Right kidney (tissue), 1 donor: ENCODE results near the gene E2F1.

Source experiments
- DNase-seq: peaks from one replicate; pipeline ENCODE4 v3.0.0-alpha.2; 2016

The E2F1 gene

DNA sequence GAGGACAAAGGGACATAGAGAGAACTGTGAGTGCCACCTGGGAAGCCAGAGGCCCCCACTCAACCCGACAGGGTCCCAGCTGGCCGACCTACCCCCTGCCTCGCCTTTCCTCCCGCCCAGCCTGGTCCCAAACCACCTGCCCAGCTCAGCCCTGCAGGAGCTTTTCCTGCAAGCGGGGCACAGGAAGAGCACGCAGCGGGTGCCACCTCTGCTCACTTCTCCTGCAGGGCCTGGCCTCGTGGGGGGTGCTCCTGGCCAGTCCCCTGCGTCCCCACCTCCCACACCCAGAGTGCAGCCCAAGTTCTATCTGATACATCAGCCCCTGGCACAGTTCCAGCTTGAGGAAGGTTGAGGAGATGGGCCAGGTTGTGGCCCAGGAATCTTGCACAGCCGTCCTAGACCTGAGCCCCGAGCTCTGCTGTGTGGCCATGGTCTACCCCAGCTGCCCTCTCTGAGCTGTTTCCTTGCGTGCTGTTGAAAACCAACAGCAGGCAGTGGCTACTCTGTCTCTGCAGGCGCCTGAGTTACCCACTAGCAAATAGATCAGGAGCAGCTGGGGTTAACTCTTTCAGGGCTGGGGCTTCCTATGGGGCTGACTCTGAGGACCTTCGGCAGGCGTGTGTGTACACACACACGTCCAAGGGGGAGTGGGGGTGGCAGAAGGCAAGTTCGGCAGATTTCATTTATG, 13.6 kb downstream of the E2F1 start:
- no peak for DNase-seq

DNA sequence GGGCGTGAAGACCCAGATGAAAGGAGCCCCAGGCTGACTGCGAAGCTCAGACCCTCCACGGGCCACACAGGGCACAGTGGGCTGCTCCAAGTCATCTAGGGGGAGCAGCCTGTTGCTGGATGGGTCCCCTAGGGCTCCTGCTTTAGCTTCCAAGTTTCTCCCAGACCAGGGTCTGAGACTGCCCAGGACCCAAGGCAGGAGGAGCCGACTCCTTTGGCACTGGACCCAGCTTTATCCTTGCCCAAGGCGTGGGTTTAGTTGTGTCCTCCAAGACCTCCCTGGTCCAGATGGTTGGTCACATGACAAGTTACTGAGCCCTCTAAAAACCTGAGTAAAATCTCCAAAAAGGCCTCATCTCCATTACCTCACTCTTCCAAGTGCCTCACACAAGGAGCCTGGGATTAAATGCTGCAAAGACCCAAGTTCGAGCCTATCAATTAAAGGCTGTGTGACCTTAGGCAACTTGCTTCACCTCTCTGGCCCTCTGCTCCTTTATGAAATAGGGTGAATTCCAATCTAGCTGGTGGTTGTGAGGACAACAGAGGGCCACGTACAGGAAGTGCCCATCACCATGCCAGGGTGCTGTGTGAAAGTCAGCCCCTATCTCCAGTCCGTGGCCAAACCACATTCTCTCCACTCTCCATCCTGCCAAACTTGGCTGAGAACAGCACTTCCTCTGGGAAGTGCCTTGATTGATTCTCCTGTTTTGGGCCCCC, 14.5 kb downstream of the E2F1 start:
- no peak for DNase-seq

DNA sequence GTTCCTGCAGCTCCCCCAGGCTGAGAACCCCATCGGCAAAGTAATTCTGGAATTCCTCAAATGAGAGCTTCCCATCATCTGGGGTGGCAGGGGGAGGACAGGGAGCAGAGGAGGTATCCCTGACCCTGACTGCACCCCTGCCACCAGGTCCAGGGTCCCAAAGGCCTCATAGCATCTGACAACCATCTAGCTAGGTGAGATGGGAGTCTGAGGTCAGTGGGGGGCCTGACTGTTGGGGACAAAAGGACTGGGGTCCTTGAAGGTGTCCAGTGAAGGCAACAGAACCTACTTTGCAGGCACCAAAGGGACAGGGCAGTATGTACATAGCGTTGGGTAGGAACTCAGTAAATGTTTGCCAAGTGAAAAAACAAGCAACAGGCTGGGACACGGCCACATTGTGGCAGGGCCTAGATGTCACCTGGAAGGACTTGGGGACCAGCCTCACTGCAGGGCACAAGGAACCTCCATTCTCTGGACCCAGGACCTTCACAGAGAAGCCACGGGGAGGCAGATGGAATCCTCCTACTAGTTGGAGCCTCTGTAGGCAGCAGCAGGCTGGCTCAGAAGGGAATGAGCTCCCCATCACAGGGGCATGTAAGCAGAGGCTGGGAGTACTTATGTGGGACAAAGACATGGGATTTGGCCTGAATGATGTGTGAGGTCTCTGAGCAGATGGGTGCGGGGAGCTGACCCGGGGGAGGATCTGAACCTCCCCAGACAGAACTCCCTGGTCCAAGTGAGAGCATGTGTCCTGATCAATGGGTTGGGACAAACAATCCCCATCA, 15.3 kb downstream of the E2F1 start:
- DNase-seq: no peak

DNA sequence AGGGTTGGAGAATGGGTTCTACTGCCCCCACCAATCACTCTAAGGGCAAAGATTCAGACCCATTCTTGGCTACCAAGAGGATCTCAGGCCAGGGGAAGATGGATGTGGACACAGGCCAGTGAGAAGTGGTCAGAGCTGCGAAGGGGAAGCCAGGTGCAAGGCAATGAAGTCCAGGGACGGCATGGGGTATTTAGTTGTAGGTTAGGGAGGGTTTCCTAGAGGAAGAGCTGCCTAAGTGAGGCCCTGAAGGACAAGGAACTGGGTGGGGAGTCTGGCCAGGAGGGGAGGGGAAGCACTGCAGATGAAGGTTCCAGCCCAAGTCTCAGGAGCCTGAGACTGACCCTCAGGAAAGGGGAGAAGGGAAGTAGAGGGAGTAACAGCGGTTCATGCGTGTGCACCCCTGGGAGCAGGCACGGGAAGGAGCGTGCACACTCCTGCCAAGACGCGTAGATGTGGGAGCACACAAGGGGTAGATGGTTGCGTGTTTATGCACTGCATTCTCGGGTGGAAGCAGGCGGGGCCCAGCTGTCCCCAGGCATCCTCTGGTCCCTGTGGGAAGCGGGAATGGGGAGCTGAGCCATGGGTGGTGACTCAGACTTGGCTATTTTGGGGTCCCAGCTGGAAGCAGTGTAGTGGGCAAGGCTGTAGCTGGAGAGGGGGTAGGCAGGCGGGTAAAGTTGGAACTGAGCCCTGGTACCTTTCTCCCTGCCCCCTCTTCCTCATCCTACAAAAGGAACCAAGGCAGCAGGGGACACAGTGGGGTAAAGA, 16.1 kb downstream of the E2F1 start:
- DNase-seq: no peak

DNA sequence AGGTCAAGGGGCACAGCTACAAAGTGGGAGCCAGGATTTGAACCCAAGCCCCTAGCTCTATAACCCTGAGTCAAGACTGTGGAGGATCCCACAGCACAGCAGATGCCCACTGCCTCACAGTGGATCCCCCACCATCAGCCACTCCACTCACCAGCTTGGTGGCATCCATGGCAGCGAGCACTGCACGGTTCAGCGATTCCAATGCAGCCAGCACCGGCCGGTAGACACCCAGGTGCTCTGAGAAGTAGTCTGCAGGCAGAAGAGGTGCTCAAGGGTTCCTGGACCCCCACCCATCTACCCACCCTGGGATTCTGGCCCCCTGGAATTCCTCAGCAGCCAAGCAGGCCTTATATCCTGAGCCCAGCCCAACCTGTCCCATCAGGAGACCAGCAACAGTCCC, 17.0 kb downstream of the E2F1 start:
- no peak for DNase-seq

DNA sequence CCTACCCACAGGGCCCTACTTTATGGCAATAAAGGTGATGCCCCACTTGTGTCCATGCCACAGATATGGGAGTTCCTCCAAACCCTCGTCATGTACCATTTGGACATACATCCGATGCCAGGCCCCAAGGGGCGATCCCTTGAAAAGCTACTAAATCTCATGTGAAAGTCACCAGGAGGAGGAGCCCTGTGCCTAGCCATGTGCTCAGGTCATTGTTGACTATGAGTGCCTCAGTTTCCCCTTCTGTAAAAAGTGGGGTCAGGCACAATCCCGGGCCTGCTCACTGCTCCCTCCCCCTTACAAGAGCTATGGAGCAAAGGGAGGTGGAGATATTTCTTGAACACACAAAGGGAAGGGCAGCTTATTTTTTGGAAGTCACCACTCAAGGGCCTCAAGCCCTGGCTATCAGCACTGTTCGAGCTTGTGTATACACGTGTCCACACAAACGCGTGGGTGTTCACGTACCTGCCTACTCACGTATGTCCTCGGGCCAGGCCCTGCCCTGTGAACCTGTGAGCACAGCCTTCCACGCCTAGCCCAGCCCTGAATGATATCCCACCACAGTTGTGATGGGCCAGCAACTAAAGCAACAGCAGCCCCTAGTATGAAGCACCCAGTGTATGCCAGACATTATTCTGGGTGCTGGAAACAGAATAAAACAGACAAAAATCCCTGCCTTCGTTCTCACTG, 17.6 kb downstream of the E2F1 start:
- DNase-seq: no peak

DNA sequence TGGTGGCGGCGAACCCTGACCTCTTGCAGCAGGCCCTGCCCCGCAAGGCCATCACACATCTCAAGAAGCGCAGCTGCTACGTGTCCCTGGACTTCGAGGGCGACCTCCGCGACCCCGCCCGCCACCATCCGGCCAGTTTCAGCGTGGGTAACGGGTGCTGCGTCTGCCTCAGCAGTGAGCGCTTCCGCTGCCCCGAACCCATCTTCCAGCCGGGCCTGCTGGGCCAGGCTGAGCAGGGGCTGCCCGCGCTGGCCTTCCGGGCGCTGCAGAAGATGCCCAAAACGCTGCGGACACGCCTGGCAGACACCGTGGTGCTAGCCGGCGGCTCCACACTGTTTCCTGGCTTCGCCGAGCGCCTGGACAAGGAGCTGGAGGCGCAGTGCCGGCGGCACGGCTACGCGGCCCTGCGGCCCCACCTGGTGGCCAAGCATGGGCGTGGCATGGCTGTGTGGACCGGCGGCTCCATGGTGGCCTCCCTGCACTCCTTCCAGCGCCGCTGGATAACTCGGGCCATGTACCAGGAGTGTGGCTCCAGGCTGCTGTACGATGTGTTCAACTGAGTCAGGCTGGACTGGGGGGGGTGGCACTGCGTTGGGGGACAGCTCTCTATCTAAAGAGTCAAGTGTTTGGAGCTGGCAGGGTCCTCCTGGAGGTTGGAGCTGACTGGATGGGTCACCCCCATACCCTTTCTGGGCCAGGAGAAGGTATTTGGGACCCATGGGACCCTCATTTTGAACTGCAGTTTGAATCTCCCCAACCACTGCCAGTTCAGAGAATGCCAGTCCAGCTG, 18.3 kb downstream of the E2F1 start:
- DNase-seq: peak; percentile 86

DNA sequence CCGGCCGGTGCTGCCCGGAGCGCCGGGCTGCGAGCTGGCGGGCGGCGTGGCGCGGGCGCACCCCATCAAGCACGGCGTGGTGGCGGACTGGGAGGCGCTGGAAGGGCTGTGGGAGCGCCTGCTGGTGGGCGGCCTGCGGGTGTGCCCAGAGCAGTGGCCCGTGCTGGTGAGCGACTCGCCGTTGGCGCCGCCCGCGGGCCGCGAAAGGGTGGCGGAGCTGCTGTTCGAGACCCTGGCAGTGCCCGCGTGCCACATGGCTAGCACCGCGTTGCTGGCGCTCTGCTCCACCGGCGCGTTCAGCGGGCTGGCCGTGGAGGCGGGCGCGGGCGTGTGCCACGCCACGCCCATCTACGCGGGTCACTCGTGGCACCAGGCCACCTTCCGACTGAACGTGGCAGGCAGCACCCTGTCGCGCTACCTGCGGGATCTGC, 18.9 kb downstream of the E2F1 start:
- DNase-seq: no peak

DNA sequence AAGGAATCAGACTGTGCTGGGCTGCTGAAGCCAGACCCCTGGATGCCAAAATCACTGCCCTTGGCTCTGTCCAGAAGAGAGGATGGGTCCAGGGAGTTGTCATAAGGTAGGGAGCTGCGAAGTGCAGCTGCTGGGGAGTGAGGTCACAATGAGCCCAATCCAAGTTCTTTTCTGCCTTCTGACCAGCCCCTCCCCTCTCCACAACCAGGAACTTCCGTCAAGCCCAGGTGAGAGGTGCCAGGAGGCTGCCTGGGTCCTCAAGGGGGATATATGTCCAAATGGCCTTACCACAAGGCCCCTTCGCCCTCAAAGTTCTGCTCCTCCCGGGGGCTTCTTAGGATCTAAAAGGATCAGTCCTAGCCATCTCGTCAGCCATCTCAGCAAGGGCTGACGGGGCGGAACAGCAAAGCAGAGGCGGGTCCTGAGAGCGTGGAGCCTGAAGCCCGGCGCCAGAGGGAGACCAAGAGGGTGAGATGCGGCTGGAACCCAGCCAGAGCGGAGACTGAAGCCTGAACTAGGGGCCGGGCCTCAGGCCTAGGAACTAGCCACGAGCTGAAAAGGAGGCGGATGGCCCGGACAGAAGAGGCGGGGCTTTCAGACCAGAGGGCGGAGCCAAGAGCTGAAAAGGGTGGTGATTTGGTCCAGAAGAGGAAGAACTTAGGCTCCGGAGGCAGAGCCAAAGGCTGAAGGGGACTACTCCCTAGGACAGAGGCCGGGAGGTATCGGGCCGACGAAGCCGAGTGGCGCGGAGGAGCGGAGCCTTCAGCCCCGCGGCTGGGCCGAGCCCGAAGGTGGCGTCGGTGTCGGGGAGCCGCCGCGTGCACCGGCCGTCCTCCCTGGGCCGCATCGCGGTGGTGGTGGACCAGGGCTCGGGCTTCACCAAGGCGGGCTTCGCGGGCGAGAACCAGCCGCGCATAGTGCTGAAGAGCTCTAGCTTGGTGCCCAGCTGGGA, 19.6 kb downstream of the E2F1 start, which contains the start of gene ACTL10:
Gene ACTL10 (plus strand): TSS at position 651 of the 952 bp plus-strand sequence. CDS start 555 bp downstream, outside the sequence.
- DNase-seq: peak; percentile 95

DNA sequence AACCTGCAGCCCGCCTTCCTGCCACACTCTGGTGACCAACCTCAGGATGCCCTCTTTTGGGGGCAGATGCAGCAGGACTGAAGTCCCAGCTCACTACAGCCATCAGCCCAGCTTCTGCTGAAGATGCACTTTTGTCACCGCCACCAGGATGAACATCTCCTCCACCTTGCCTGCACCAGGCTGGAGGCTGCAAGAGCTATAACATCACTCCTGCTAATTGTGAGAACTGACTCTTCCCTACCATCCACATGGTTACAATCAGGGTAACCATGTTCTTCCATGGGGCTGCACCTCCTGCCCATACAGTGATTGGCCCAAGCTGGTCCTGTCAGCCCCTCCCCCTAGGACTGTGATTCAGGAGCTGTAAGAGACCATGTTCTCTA, 21.4 kb downstream of the E2F1 start:
- no peak for DNase-seq

DNA sequence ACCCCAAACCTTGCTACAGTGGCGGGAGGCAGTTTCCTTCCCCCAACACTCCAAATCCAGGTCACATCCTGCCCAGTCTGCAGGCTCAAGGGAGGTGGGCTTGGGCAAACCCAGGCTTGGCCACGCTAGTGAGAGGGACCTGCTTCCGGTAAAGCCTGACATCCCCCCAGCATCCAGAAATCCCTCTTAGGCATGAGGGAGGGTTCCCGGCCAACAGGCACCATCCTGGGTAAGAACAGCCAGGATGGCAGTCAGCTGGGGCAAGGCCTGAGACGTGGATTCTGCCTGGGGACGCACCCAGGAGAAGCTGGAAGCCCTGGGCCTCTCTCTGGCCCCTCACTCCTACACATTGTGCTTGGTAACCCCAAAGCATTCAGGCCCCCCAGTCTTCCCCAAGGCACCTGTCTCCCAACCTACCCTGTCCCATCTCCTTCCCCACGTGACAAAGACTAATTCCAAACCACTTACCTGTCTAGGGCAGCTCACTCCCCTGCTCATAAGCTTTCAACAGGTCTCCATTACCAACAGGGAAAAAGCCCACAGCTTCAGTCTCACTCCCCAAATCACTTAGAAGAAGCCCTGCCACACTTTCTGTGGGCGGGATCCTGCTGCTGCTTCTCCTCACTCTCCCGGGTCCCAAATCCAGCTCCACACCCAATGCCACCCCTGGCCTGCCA, 22.0 kb downstream of the E2F1 start:
- no peak for DNase-seq

DNA sequence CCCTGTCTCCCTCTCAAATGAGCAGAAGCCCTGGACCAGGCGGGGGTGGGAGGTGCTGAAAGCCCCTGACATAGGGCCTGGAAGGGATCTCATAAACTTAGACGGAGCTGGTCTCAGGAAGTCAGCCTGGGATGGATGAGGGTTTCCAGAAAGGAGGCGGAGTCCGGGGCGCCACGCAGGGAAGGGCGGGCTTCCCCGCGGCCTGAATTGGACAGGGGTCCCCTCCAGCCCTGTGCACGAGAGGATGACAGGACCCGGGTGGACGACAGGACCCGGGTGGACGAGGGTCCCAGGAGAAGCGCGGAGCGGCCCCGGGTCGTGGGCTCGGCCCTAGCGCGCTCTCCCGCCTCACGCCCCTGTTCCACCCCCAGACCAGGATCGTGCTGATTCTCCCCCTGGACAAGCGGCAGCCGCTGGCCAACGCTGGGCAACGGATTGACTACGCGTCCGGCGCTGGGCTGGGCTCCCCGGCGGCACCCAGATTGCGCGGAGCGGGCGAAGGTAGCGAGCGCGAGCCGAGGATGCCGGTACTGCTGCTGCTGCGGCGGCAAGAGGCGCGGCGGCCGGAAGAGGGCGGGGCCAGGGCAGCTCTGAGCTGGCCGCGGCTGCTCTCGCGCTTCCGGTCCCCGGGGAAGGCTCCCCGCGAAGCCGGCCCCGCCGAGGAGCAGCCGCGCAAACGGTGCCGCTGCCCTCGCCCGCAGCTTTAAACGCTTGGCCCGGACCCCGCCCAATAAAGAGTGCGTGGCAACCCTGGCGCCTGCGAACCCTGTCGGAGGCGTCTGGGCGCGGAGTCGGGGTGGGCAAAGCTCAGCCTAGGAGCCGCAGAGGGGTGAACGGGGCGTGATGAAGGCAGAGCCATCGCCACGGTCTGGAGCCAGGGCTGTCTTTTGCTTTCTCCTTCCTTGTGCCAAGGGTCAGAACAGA, 22.8 kb downstream of the E2F1 start:
- DNase-seq: peak; percentile 87

DNA sequence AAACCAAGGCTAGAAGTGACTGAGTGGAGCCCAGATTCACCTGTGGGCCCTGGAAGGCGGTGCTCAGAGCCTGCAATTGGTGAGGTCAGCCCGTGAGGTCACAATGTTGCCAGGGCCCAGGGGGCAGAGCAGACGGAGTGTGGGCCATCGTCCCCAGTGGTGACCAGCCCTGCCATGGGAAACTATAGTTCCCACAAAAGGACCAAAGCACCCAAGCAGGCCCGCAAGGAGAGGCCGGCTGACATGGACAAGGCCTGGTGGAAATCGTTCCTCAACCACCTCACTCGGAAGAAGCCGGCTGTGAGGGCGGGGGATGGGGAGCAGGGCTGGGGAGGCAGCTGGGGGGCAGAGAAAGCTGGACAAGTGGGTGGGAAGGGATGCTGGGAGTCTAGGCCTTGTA, 24.0 kb downstream of the E2F1 start, which contains the start of gene C20orf144:
Gene C20orf144 (plus strand): TSS at position 156 of the 400 bp plus-strand sequence. CDS start 19 bp downstream, at position 175.
- DNase-seq: no peak

DNA sequence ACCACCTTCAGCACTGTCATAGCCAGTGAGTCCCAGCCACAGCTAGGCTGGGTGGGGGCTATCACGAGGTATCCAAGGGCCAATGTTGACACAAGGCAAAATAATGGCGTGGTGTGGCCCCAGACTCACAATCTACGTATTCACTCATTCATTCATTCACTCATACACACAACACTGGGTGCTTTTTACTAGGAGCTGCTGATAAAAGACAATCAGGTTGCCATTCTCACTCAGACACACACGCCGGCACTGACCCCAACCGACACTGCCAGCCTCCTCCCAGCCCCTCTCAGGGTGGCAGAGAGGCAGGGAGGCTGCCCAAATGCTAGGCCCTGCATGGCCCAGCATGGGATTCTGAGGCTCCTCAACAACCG, 25.5 kb downstream of the E2F1 start:
- no peak for DNase-seq

DNA sequence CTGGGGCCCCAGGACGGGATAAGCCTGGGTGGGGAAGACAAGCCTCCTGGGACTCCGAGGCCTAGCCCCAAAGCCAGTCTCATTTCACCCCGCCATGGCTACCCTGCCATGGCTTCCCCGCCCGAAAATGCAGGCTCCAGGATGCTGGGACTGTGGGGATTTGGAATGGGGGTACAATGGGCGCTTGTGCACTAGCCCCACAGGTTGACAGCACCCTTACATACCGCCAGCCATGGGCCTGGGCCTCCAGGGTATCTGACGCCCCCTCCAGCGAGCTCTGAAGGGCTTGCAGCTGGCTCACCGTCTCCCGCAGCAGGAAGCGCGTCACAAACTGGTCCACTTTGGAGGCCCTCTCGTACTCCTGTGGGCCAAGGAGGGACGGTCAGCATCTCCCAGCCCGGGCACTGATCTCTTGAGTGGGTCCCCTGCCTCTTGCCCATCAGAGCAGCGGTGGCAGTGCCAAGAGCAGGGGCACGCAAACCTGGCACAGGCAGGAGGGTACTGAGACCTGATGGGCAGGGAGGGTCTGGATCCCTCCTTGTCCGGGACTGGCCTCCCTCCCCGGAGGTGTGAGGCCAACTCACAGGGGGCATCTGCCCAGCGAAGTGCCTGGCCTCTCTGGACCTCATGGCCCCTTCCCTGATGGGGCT, 26.0 kb downstream of the E2F1 start:
- DNase-seq: no peak

DNA sequence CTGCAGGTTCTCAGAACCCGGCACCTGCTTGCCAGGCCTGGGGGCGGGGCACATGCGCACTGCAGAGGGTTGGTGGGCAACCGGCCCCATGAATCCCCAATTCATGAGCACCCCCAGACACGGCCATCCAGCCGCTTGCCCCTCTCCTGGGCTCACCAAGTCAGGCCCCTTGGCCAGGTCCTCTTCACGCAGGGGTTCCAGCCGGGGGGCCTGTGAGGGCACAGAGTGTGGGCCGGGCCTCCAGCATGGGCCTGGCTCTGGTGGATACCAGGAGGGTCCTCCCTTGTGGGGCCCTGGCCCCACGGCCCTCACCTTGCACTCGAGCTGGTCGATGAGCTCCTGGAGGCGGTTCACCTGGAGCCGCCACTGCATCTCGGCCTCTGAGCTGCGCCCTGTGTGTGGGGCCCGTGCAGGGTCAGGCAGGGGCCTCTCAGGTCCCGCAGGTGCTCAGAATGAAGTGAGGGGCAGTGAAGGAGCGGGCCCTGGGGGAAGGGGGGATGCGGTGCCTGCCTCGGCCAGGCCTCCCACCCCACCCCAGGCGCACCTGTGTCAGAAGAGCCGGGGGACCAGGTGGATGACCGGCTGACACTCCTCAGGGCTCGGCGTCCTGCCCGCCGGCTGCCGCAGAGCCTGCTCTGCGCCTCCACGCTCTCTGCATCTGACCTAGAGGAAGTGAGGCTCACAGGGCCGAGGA, 26.7 kb downstream of the E2F1 start:
- no peak for DNase-seq

DNA sequence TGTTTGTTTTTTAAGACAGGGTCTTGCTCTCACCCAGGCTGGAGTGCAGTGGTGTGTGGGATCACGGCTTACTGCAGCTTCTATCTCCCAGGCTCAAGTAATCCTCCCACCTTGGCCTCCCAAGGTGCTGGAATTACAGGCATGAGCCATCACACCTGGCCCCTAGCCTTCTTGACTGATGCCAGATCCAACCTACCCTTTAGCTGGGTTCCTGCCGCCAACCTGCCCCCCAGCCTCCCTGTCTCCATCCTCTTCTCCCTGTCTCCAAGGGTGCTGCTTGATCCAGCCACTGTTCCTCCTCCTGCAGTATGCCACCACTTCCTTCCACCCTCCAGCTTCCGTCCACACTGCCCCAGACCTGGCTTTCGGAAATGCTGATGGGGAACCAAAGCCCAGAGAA, 27.3 kb downstream of the E2F1 start:
- no peak for DNase-seq
